HTERT RPE-1 (cell line): ENCODE results near the gene DYNC2H1.
"Not testable (repeated sequence)": the region's sequence is repeated elsewhere in the genome, so short reads cannot be mapped to it uniquely, and the experiment has no call there.

Source experiments
- in situ Hi-C: fragments of 300-500 bp; cut with MboI; formaldehyde crosslinking; loops from 4 replicates; pipeline ENCODE4 v1.14.3; 2020; ENCODE audit warnings: low sequenced_read_pairs

DYNC2H1 gene

GRCh38 chr11:103364687-103365086 is 255.5 kb downstream of the DYNC2H1 start:
- in situ Hi-C loops = no loop called here

- in situ Hi-C loops = no loop called here
Measured at GRCh38 chr11:103367650-103368049, 258.4 kb downstream of the DYNC2H1 start.

GRCh38 chr11:103368145-103368544 is 258.9 kb downstream of the DYNC2H1 start:
- in situ Hi-C loops = no loop called here

GRCh38 chr11:103370076-103370475 is 260.9 kb downstream of the DYNC2H1 start:
- in situ Hi-C loops = no loop called here

- in situ Hi-C loops = no loop called here
Measured at GRCh38 chr11:103372906-103373305, 263.7 kb downstream of the DYNC2H1 start.

- in situ Hi-C loops = not testable (repeated sequence)
Measured at GRCh38 chr11:103374227-103374626, 265.0 kb downstream of the DYNC2H1 start.

GRCh38 chr11:103378931-103379330 is 269.7 kb downstream of the DYNC2H1 start:
- in situ Hi-C loops = no loop called here

GRCh38 chr11:103380031-103380430 is 270.8 kb downstream of the DYNC2H1 start:
- in situ Hi-C loops = no loop called here

- in situ Hi-C loops = no loop called here
Measured at GRCh38 chr11:103384652-103385051, 275.4 kb downstream of the DYNC2H1 start.

GRCh38 chr11:103395612-103396011 is 286.4 kb downstream of the DYNC2H1 start:
- in situ Hi-C loops = no loop called here

- in situ Hi-C loops = no loop called here
Measured at GRCh38 chr11:103396237-103396636, 287.0 kb downstream of the DYNC2H1 start.

- in situ Hi-C loops = no loop called here
Measured at GRCh38 chr11:103397369-103397768, 288.1 kb downstream of the DYNC2H1 start.

- in situ Hi-C loops = no loop called here
Measured at GRCh38 chr11:103398829-103399228, 289.6 kb downstream of the DYNC2H1 start.

GRCh38 chr11:103406357-103406756 is 297.1 kb downstream of the DYNC2H1 start:
- in situ Hi-C loops = no loop called here

- in situ Hi-C loops = no loop called here
Measured at GRCh38 chr11:103407641-103408040, 298.4 kb downstream of the DYNC2H1 start.

GRCh38 chr11:103413266-103413888 is 304.2 kb downstream of the DYNC2H1 start:
- in situ Hi-C loops = no loop called here

- in situ Hi-C loops = no loop called here
Measured at GRCh38 chr11:103418014-103418413, 308.8 kb downstream of the DYNC2H1 start.

- in situ Hi-C loops = no loop called here
Measured at GRCh38 chr11:103420593-103420992, 311.4 kb downstream of the DYNC2H1 start.

- in situ Hi-C loops = no loop called here
Measured at GRCh38 chr11:103433386-103434072, 324.3 kb downstream of the DYNC2H1 start.

- in situ Hi-C loops = no loop called here
Measured at GRCh38 chr11:103434073-103434411, 324.8 kb downstream of the DYNC2H1 start.

GRCh38 chr11:103436131-103436770 is 327.0 kb downstream of the DYNC2H1 start:
- in situ Hi-C loops = no loop called here

- in situ Hi-C loops = no loop called here
Measured at GRCh38 chr11:103441021-103441420, 331.8 kb downstream of the DYNC2H1 start.
